ENCODE measurements around the gene SV2C. TPM values are rescaled to one million over a fixed set of nuclear protein-coding genes. Genes with fewer than 3 reads are reported as not detected.

The SV2C gene
- total and polyA plus RNA-seq, 11 donors, result 0.12 to 0.29 (median 0.20) TPM; not detected in 5

- H3K27me3 ChIP-seq, result no peaks in the 10 kb centered on the region
- no peaks in the 10 kb centered on the region for H3K9me3 ChIP-seq
- WGBS, 4 donors, result 53 to 65% (median 57%) methylated on average over 5 of the region's 5 CpGs
- ATAC-seq (no peak), DNase-seq (no peak)
- TF ChIP-seq POLR2A (IDR thresholded peaks at IDR 0.05), result no peak
- TF ChIP-seq CTCF (IDR thresholded peaks at IDR 0.05), result no peak
- H3K4me3 ChIP-seq, result no peak overlapping the region
- no peaks in the 10 kb centered on the region for H3K4me1 ChIP-seq
- H3K36me3 ChIP-seq, result no peaks in the 10 kb centered on the region
- H3K27ac ChIP-seq, result no peak overlapping the region
- intact Hi-C loops (cut with DNase I), result no loop called here
Measured at GRCh38 chr5:76379316-76379715, 296.1 kb downstream of the SV2C start.

GRCh38 chr5:76379855-76380254 is 296.7 kb downstream of the SV2C start:
- DNase-seq, result no peak
- H3K27me3 ChIP-seq, result no peaks in the 10 kb centered on the region
- no peak for ATAC-seq
- H3K9me3 ChIP-seq, result no peaks in the 10 kb centered on the region
- H3K36me3 ChIP-seq, result no peaks in the 10 kb centered on the region
- no peak overlapping the region for H3K4me3 ChIP-seq
- no peak overlapping the region for H3K27ac ChIP-seq
- WGBS, 4 donors, result 65 to 78% (median 71%) methylated on average over 1 of the region's 1 CpG
- intact Hi-C loops (cut with DNase I), result no loop called here
- TF ChIP-seq CTCF (IDR thresholded peaks at IDR 0.05), result no peak
- TF ChIP-seq POLR2A (IDR thresholded peaks at IDR 0.05), result no peak
- H3K4me1 ChIP-seq, result no peaks in the 10 kb centered on the region

- H3K27ac ChIP-seq, result no peak overlapping the region
- H3K27me3 ChIP-seq, result no peaks in the 10 kb centered on the region
- H3K4me1 ChIP-seq, result no peaks in the 10 kb centered on the region
- ATAC-seq (no peak), DNase-seq (no peak)
- no peaks in the 10 kb centered on the region for H3K9me3 ChIP-seq
- no peak for TF ChIP-seq CTCF (IDR thresholded peaks at IDR 0.05)
- TF ChIP-seq POLR2A (IDR thresholded peaks at IDR 0.05), result no peak
- H3K4me3 ChIP-seq, result no peak overlapping the region
- 63 to 77% (median 71%) methylated on average over 7 of the region's 7 CpGs for WGBS, 4 donors
- no peaks in the 10 kb centered on the region for H3K36me3 ChIP-seq
- intact Hi-C loops (cut with DNase I), result no loop called here
Measured at GRCh38 chr5:76380346-76381066, 297.3 kb downstream of the SV2C start.

GRCh38 chr5:76383126-76383832 is 300.1 kb downstream of the SV2C start:
- TF ChIP-seq CTCF (IDR thresholded peaks at IDR 0.05) (no peak), POLR2A (IDR thresholded peaks at IDR 0.05) (no peak)
- WGBS, 4 donors, result 60 to 88% (median 73%) methylated on average over 4 of the region's 4 CpGs
- Histone ChIP-seq H3K36me3 (no peaks in the 10 kb centered on the region), H3K27ac (no peak overlapping the region), H3K9me3 (no peaks in the 10 kb centered on the region), H3K27me3 (no peaks in the 10 kb centered on the region), H3K4me1 (no peaks in the 10 kb centered on the region), H3K4me3 (no peak overlapping the region)
- DNase-seq, result no peak
- no peak for ATAC-seq
- intact Hi-C loops (cut with DNase I), result no loop called here

Data from heart left ventricle (tissue), 16 donors.